OCI-LY3 (cell line): Measurements from ENCODE around the gene ZFC3H1.

Experiments
- H2AFZ ChIP-seq: fragments of 200-600, 300-600 bp; shearing (Covaris generic); 2 replicates; pipeline ENCODE4 v1.6.0; 2014; ENCODE audit warnings: antibody characterized with exemption, low read depth, low read length
- H3K27ac ChIP-seq: fragments of 200-600, 300-600 bp; sonication (generic); 2 replicates; pipeline ENCODE4 v1.5.1; 2014; ENCODE audit warnings: mild to moderate bottlenecking, low read length, moderate library complexity, mixed read lengths
- H3K27me3 ChIP-seq: fragments of 200-600, 300-600 bp; sonication (generic); 2 replicates; pipeline ENCODE4 v1.6.1; 2014; ENCODE audit warnings: low read depth, low read length, mixed read lengths
- H3K36me3 ChIP-seq: fragments of 200-600, 300-600 bp; sonication (generic); replicated peaks from 2 replicates; pipeline ENCODE3; 2014; ENCODE audit warnings: low read depth, low read length, mixed read lengths
- H3K4me1 ChIP-seq: fragments of 300-600, 200-600 bp; sonication (generic); 2 replicates; pipeline ENCODE4 v1.6.1; 2014; ENCODE audit warnings: low read length, mixed read lengths
- H3K4me2 ChIP-seq: fragments of 200-600, 300-600 bp; sonication (generic); 2 replicates; pipeline ENCODE4 v1.6.1; 2014; ENCODE audit warnings: low read length, mixed read lengths
- H3K4me3 ChIP-seq: fragments of 300-600, 200-600 bp; sonication (generic); 2 replicates; pipeline ENCODE4 v1.5.1; 2014; ENCODE audit warnings: antibody characterized with exemption, mild to moderate bottlenecking, low read length, moderate library complexity
- H3K79me2 ChIP-seq: fragments of 300-600, 200-600 bp; shearing (Covaris generic); 2 replicates; pipeline ENCODE4 v1.6.1; 2014; ENCODE audit warnings: mild to moderate bottlenecking, low read length, mixed read lengths
- H3K9ac ChIP-seq: fragments of 300-600, 200-600 bp; shearing (Covaris generic); 2 replicates; pipeline ENCODE4 v1.6.0; 2014; ENCODE audit warnings: mild to moderate bottlenecking, low read length, moderate library complexity
- H3K9me3 ChIP-seq: fragments of 200-600, 300-600 bp; shearing (Covaris generic); 2 replicates; pipeline ENCODE4 v1.6.1; 2014; ENCODE audit warnings: low read length, mixed read lengths; ENCODE audit not compliant: insufficient read depth
- H4K20me1 ChIP-seq: fragments of 200-600, 300-600 bp; sonication (generic); 2 replicates; pipeline ENCODE4 v1.6.1; 2016; ENCODE audit warnings: low read length, mixed read lengths; ENCODE audit not compliant: insufficient read depth
- CTCF ChIP-seq: fragments of 200-600, 300-600 bp; sonication (generic); IDR thresholded peaks from 2 replicates; pipeline ENCODE4 v1.5.1; 2014; ENCODE audit warnings: antibody characterized with exemption, low read length, low read depth
- EZH2phosphoT487 ChIP-seq: fragments of 200-600 bp; shearing (Covaris generic); IDR thresholded peaks from 2 replicates; pipeline ENCODE4 v1.6.1; 2018; ENCODE audit warnings: antibody characterized with exemption, mixed run types, low read depth

Gene ZFC3H1

GRCh38 chr12:71585218-71585617 is 78.4 kb downstream of the ZFC3H1 start:
- TF ChIP-seq CTCF = no peak
- no peaks in the 10 kb centered on the region for H3K9me3 ChIP-seq
- no peaks in the 10 kb centered on the region for H3K27me3 ChIP-seq
- no peak overlapping the region for H3K27ac ChIP-seq
- no peak overlapping the region for H3K9ac ChIP-seq
- no peak overlapping the region for H2AFZ ChIP-seq
- peaks cover 15% of the 10 kb centered on the region for H3K4me1 ChIP-seq
- H3K4me3 ChIP-seq = no peak overlapping the region
- no peak overlapping the region for H3K4me2 ChIP-seq
- no peaks in the 10 kb centered on the region for H4K20me1 ChIP-seq
- no peaks in the 10 kb centered on the region for H3K36me3 ChIP-seq
- no peaks in the 10 kb centered on the region for H3K79me2 ChIP-seq

GRCh38 chr12:71584356-71584755 is 79.3 kb downstream of the ZFC3H1 start:
- Histone ChIP-seq H3K4me2 (no peak overlapping the region), H3K27ac (no peak overlapping the region), H3K36me3 (no peaks in the 10 kb centered on the region), H3K79me2 (no peaks in the 10 kb centered on the region), H2AFZ (no peak overlapping the region), H4K20me1 (no peaks in the 10 kb centered on the region), H3K27me3 (no peaks in the 10 kb centered on the region), H3K9ac (no peak overlapping the region), H3K9me3 (no peaks in the 10 kb centered on the region), H3K4me1 (peaks cover 7% of the 10 kb centered on the region), H3K4me3 (no peak overlapping the region)
- no peak for TF ChIP-seq EZH2phosphoT487
- TF ChIP-seq CTCF = no peak

GRCh38 chr12:71582925-71583324 is 80.7 kb downstream of the ZFC3H1 start:
- Histone ChIP-seq H3K27ac (no peak overlapping the region), H3K79me2 (no peaks in the 10 kb centered on the region), H4K20me1 (no peaks in the 10 kb centered on the region), H3K9me3 (no peaks in the 10 kb centered on the region), H3K36me3 (no peaks in the 10 kb centered on the region), H2AFZ (no peak overlapping the region), H3K4me2 (no peak overlapping the region), H3K4me1 (no peaks in the 10 kb centered on the region), H3K9ac (no peak overlapping the region), H3K4me3 (no peak overlapping the region), H3K27me3 (no peaks in the 10 kb centered on the region)
- no peak for TF ChIP-seq CTCF
- TF ChIP-seq EZH2phosphoT487 = no peak

- no peak overlapping the region for H2AFZ ChIP-seq
- no peaks in the 10 kb centered on the region for H4K20me1 ChIP-seq
- H3K36me3 ChIP-seq = no peaks in the 10 kb centered on the region
- no peak overlapping the region for H3K27ac ChIP-seq
- H3K9ac ChIP-seq = no peak overlapping the region
- no peaks in the 10 kb centered on the region for H3K79me2 ChIP-seq
- H3K4me3 ChIP-seq = no peak overlapping the region
- no peak for TF ChIP-seq CTCF
- TF ChIP-seq EZH2phosphoT487 = no peak
- H3K4me1 ChIP-seq = no peaks in the 10 kb centered on the region
- no peaks in the 10 kb centered on the region for H3K9me3 ChIP-seq
- H3K27me3 ChIP-seq = no peaks in the 10 kb centered on the region
- no peak overlapping the region for H3K4me2 ChIP-seq
Measured at GRCh38 chr12:71581206-71581605, 82.4 kb downstream of the ZFC3H1 start.
